AG04449 (cell line): ENCODE data around the gene CACNB4.
"Not testable (repeated sequence)": the region's sequence is repeated elsewhere in the genome, so short reads cannot be mapped to it uniquely, and the experiment has no call there.

Experiments
- CTCF ChIA-PET: fragments of 350-600 bp; formaldehyde crosslinking; extraction: SDS; loops from one replicate; lab custom pipeline; 2021; ENCODE audit warnings: antibody characterized with exemption; lab: Yijun Ruan, JAX
- POLR2A ChIA-PET: fragments of 400-600, 350-600 bp; formaldehyde crosslinking; extraction: SDS; loops from one replicate; lab custom pipeline; 2020; ENCODE audit warnings: antibody characterized with exemption, inconsistent platforms; lab: Yijun Ruan, JAX
- DNase-seq: peaks from one replicate; pipeline ENCODE4 v3.0.0-alpha.2; 2010; ENCODE audit warnings: low read depth, low spot score
- H3K4me3 ChIP-seq: 2 replicates; pipeline ENCODE4 v1.5.1; 2011; ENCODE audit warnings: low read depth, mild to moderate bottlenecking, control low read depth, low read length
- TF ChIP-seq, protein P1 (sequence below): IDR thresholded peaks from one replicate; pipeline ENCODE4 v1.5.1; 2011; ENCODE audit warnings: mild to moderate bottlenecking, moderate library complexity, low read length, control low read depth, inconsistent platforms; ENCODE audit not compliant: insufficient read depth; ENCODE audit errors: missing control alignments

The CACNB4 gene

DNA sequence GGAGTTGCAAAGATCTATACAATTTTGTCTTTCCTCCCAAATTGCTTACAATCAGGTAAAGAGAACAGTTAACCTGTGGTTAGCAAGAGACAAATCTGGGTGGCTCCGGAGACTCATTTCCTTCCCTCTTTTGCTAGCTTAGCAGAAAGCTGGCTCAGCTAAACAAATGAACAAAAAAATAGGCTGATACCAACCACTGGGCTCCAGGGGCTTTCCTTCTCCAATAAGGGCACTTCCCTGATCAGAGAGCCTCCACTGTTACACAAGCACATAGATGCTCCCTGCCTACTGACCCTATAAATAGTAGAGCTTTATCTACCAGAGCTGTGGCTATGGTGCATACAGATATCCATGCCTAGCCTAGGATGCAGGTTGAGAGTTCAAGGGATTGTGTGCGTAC lies 180.5 kb downstream of the CACNB4 start:
- ChIA-PET POLR2A (no interaction called here), CTCF (no interaction called here)
- H3K4me3 ChIP-seq = no peak overlapping the region
- TF ChIP-seq, protein P1, sequence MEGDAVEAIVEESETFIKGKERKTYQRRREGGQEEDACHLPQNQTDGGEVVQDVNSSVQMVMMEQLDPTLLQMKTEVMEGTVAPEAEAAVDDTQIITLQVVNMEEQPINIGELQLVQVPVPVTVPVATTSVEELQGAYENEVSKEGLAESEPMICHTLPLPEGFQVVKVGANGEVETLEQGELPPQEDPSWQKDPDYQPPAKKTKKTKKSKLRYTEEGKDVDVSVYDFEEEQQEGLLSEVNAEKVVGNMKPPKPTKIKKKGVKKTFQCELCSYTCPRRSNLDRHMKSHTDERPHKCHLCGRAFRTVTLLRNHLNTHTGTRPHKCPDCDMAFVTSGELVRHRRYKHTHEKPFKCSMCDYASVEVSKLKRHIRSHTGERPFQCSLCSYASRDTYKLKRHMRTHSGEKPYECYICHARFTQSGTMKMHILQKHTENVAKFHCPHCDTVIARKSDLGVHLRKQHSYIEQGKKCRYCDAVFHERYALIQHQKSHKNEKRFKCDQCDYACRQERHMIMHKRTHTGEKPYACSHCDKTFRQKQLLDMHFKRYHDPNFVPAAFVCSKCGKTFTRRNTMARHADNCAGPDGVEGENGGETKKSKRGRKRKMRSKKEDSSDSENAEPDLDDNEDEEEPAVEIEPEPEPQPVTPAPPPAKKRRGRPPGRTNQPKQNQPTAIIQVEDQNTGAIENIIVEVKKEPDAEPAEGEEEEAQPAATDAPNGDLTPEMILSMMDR = no peak
- no peak for DNase-seq

DNA sequence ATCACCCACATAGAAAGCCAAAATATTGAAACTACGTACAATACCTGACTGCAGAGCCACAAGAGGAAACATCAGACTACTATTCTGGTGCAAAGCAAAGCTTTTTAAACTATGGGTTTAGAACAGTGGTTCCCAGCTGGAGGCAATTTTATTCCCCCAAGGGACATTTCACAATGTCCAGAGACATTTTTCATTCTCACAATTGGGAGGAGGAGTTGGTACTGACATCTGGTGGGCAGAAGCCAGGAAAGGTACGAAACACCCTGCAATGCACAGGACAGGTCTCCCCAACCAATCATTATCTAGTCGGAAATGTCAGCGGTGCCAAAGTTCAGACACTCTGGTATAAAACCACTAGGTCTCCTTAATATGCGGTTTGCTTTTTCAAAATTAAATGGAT lies 182.2 kb downstream of the CACNB4 start:
- no peak overlapping the region for H3K4me3 ChIP-seq
- TF ChIP-seq, protein P1 = no peak
- ChIA-PET CTCF (interaction anchor here (0.6 kb wide), 1 partner anchor 254 kb away, joined by 3 read pairs; no protein-coding TSS in a partner anchor), POLR2A (no interaction called here)
- no peak for DNase-seq

DNA sequence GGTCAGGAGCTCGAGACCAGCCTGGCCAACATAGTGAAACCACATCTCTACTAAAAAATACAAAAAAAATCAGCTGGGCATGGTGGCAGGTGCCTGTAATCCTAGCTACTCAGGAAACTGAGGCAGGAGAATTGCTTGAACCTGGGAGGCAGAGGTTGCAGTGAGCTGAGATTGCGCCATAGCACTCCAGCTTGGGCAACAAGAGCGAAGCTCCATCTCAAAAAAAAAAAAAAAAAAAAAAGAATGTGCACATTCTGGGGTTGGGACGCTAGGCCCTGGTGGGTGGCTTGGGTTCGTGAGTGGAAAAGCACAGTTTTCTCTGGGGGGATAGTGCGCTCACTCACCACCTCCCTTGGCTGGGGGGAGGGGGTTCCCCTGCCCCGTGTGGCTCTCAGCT lies 183.2 kb downstream of the CACNB4 start:
- H3K4me3 ChIP-seq, CTCF ChIA-PET, DNase-seq, POLR2A ChIA-PET: not testable (repeated sequence)

DNA sequence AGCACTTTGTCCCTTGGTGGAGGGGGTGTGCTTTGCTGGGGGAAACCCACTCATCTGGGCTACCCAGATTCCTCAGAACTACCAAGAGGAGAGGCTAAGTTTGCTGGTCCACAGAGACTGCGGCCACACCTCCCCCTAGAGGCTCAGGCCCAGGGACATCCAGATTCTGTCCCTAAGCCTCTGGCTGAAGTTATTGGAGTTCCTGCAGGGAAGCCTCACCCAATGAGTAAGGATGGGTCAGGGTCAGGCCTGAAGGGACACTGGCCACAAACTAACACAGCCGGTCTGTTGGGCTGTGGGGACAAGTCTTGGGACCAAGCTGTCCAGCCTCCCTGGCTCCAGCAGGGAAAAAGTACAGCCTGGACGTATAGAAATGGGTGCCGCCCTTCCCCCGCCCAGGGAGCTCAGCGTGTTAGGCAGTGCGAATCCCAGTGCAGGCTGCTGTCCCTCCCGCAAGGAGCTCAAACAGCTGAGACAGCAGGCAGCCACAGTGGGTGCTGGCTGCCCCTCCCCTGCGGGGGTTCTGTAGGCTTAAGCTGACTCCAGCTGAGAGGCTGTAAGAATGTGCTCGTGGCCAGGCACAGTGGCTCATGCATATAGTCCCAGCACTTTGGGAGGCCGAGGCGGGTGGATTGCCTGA lies 183.7 kb downstream of the CACNB4 start:
- no peak for DNase-seq
- ChIA-PET CTCF (no interaction called here), POLR2A (no interaction called here)
- no peak overlapping the region for H3K4me3 ChIP-seq
- TF ChIP-seq, protein P1 = no peak

DNA sequence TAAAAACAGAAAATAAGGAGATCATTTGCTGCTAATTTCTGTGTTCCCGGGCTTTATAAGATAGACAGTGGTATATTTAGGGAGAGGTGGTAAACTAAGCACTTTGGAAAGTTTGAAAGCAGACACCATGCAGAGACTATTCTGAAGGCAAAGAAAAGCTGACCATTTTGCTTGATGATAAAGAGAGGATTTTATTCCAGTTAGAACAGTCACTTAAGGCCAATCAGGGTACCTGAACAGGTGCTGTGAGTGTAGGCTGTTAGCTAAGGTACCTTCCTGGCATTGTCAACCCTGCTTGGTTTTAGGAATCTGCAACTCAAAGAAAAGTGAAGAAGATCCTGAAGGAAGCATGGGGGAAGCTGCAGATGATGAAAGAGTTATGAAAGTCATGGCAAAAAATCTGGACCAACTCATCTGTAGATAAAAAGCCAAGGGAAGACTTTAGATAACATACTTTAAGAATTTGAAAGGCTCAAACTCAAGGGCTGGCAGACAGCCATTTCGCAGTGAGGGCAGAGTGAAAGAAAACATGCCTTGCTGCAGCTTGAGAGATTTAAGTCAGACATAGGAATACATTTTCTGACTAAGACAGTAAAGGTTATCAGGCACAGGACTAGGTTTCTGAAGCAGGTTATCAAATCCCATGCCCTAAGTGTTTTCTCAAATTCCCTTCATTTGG lies 190.5 kb downstream of the CACNB4 start:
- no peak for DNase-seq
- ChIA-PET CTCF (no interaction called here), POLR2A (no interaction called here)
- TF ChIP-seq, protein P1 = no peak
- no peak overlapping the region for H3K4me3 ChIP-seq

DNA sequence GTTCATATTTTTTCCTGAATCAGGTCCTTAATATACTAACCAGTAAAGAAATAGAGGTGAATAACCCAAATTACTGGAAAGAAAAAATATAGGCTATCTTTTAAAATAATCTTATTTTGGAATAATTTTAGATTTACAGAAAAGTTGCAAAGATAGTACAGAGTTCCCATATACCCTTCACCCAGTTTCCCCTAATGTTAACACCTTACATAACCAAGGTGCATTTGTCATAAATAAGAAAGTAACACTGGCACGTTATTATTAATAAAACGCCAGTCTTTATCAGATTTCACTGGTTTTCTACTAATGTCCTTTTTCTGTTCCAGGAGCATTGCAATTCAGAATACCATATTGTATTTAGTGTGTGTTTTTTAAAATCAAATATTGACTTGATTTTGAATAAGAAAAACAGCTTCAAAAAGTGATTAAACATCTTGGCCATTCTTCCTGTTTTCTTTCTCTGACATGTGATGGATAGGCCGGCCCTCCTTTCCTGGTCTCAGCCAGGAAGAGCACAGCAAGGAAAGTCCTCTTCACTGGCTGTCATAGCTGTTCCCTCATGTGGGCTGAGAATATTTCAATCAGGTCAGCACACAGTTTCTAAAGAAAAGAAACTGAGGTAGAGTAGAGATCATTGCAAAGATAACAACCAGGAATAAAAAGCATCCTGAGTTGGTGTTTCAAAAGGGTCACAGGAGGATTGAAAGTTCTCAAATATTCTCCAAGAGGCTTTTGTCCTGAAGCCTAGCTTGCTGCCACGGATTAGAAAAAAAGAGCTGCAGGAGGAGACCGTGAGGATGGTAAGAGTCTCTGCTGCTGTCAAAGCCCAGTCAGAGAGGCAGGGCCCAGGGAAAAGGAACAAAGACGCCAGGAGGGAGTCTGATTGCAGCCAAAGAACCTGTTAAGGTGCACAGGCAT lies 191.3 kb downstream of the CACNB4 start:
- CTCF ChIA-PET = no interaction called here
- no peak overlapping the region for H3K4me3 ChIP-seq
- DNase-seq = no peak
- TF ChIP-seq, protein P1 = no peak
- POLR2A ChIA-PET = no interaction called here
